ENCODE data around the gene CLDN5.

- TF ChIP-seq CTCF (conservative IDR thresholded peaks at IDR 0.05 in 1 of 2, IDR thresholded peaks at IDR 0.05 in 1 of 2; ENCODE audit: low read depth in 1 of 2, low read length in 2 of 2) (no peak), EZH2 (IDR thresholded peaks at IDR 0.05; ENCODE audit: low read length, missing control alignments) (no peak)
These were observed 25.4 kb downstream of the CLDN5 start for GRCh38 chr22:19498866-19499190.

All from fibroblast of lung (primary cell).